SJSA1 (cell line): ENCODE data around the gene TBPL2. TPM values are rescaled to one million over a fixed set of nuclear protein-coding genes. Genes with fewer than 3 reads are reported as not detected.
A peak's percentile ranks its signal among the peaks of the same experiment; 100 is the strongest.

Experiments used
- DNase-seq, 2 experiments: peaks; one replicate each; pipeline ENCODE4 v3.0.0-alpha.2; 2015 to 2020; ENCODE audit warnings: low spot score in 2 of 2, low read depth in 1 of 2
- H3K27ac ChIP-seq: fragments of 250-450 bp; sonication (Bioruptor Pico); 2 replicates; pipeline ENCODE4 v1.5.1; 2020; ENCODE audit warnings: mild to moderate bottlenecking, moderate library complexity
- H3K27me3 ChIP-seq: fragments of 250-450 bp; sonication (Bioruptor Pico); replicated peaks from 2 replicates; pipeline ENCODE4 v1.5.1; 2020; ENCODE audit warnings: mild to moderate bottlenecking, moderate library complexity
- H3K36me3 ChIP-seq: fragments of 250-450 bp; sonication (Bioruptor Pico); 2 replicates; pipeline ENCODE4 v1.5.1; 2020; ENCODE audit warnings: mild to moderate bottlenecking
- H3K4me1 ChIP-seq: fragments of 250-450 bp; sonication (Bioruptor Pico); replicated peaks from 2 replicates; pipeline ENCODE4 v1.6.1; 2021; ENCODE audit warnings: mild to moderate bottlenecking
- H3K4me3 ChIP-seq: fragments of 250-450 bp; sonication (Bioruptor Pico); 2 replicates; pipeline ENCODE4 v1.5.1; 2020; ENCODE audit warnings: mild to moderate bottlenecking
- H3K9me3 ChIP-seq: fragments of 250-450 bp; sonication (Bioruptor Pico); replicated peaks from 2 replicates; pipeline ENCODE4 v1.5.1; 2020; ENCODE audit warnings: mild to moderate bottlenecking
- total RNA-seq: library from RNA; depleted of rRNA; stranded (reverse); fragments of >200 nt; shearing (Covaris generic); gene quantifications from 2 replicates; pipeline ENCODE4 v1.2.3, GENCODE V29; 2014

The TBPL2 gene
- total RNA-seq, 1 experiment from 2014 or later, result not detected

GRCh38 chr14:55411426-55412389, 28.7 kb downstream of the TBPL2 start, which contains the start of gene ATG14:
ATG14 (minus strand) TSS chr14:55411830; CDS start chr14:55411822, 8 bp downstream.
- H3K27me3 ChIP-seq, result peaks cover 11% of the 10 kb centered on the region; the same call in 1 of the 2 replicates
- H3K36me3 ChIP-seq, result peaks cover 4% of the 10 kb centered on the region; the same call in 1 of the 2 replicates
- no peaks in the 10 kb centered on the region for H3K9me3 ChIP-seq
- peaks cover 15% of the 10 kb centered on the region for H3K4me1 ChIP-seq
- H3K4me3 ChIP-seq, result peak within 1 kb of the TSS; percentile 86
- DNase-seq, result peak; percentile 79
- peak within 1 kb of the TSS; percentile 56 for H3K27ac ChIP-seq

- peak overlapping the region; percentile 56; the same call in 1 of the 2 replicates for H3K27ac ChIP-seq
- peaks cover 4% of the 10 kb centered on the region; the same call in 1 of the 2 replicates for H3K36me3 ChIP-seq
- DNase-seq, result no peak
- H3K27me3 ChIP-seq, result peaks cover 8% of the 10 kb centered on the region; the same call in 1 of the 2 replicates
- H3K9me3 ChIP-seq, result no peaks in the 10 kb centered on the region
- peak overlapping the region; percentile 86 for H3K4me3 ChIP-seq
- H3K4me1 ChIP-seq, result peaks cover 15% of the 10 kb centered on the region
These were observed 29.5 kb downstream of the TBPL2 start for GRCh38 chr14:55410876-55411275.

- Histone ChIP-seq H3K27ac (no peak overlapping the region), H3K27me3 (no peaks in the 10 kb centered on the region), H3K9me3 (no peaks in the 10 kb centered on the region), H3K4me1 (peaks cover 7% of the 10 kb centered on the region), H3K4me3 (no peak overlapping the region), H3K36me3 (no peaks in the 10 kb centered on the region)
- no peak for DNase-seq
These were observed 36.1 kb downstream of the TBPL2 start for GRCh38 chr14:55404173-55404854.

DNA sequence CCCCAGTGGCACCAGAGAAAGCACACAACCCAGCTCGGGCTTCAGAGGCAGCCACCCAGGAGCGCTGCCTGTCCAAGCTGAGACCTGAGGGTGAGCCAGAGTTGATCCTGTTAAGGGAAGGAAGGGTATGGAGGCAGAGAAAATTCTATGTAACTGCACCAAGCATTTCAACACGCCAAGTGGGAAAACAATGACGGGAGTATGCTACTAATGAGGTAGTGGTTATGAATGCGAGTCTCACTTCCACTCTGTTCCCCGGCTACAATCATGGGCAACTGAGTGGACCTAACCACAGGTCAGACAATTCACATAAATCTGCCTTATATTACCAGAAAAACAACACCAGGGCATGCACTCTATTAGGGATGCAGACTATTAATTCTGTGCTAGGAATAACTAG, 38.7 kb downstream of the TBPL2 start:
- no peak overlapping the region for H3K4me3 ChIP-seq
- no peak for DNase-seq
- no peak overlapping the region for H3K27ac ChIP-seq
- no peaks in the 10 kb centered on the region for H3K9me3 ChIP-seq
- no peaks in the 10 kb centered on the region for H3K27me3 ChIP-seq
- H3K4me1 ChIP-seq, result peaks cover 20% of the 10 kb centered on the region
- no peaks in the 10 kb centered on the region for H3K36me3 ChIP-seq

GRCh38 chr14:55399852-55400251, 40.6 kb downstream of the TBPL2 start:
- Histone ChIP-seq H3K27ac (no peak overlapping the region), H3K27me3 (no peaks in the 10 kb centered on the region), H3K4me3 (no peak overlapping the region), H3K36me3 (no peaks in the 10 kb centered on the region), H3K4me1 (peaks cover 20% of the 10 kb centered on the region), H3K9me3 (no peaks in the 10 kb centered on the region)
- DNase-seq, result no peak

GRCh38 chr14:55399183-55399582, 41.2 kb downstream of the TBPL2 start:
- H3K27ac ChIP-seq, result no peak overlapping the region
- no peaks in the 10 kb centered on the region for H3K9me3 ChIP-seq
- no peaks in the 10 kb centered on the region for H3K27me3 ChIP-seq
- peaks cover 20% of the 10 kb centered on the region for H3K4me1 ChIP-seq
- DNase-seq, result no peak
- H3K4me3 ChIP-seq, result no peak overlapping the region
- no peaks in the 10 kb centered on the region for H3K36me3 ChIP-seq

GRCh38 chr14:55398679-55399078, 41.7 kb downstream of the TBPL2 start:
- H3K27ac ChIP-seq, result no peak overlapping the region
- DNase-seq, result peak; percentile 63 to 65
- H3K36me3 ChIP-seq, result no peaks in the 10 kb centered on the region
- no peak overlapping the region for H3K4me3 ChIP-seq
- peaks cover 20% of the 10 kb centered on the region for H3K4me1 ChIP-seq
- H3K27me3 ChIP-seq, result no peaks in the 10 kb centered on the region
- no peaks in the 10 kb centered on the region for H3K9me3 ChIP-seq

DNA sequence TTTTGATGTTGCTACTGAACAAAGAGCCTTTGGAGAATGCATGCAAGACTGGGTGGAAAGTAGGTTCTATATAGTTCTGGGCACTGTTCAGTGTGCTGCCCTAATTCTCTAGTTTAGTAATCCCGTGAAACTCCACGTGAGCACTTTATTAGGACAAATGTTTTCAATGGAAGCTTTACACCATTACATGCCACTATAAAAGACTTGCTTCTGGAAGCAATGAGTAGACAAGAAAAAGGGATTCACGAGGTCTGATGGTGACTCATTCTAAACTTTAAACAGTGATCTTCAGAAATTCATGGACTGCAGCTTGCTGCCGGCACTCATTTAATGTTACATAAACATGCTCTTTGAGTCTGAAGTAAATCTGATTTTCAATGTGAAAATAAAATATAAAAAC, 51.1 kb downstream of the TBPL2 start:
- Histone ChIP-seq H3K4me1 (peaks cover 15% of the 10 kb centered on the region), H3K27me3 (no peaks in the 10 kb centered on the region), H3K9me3 (no peaks in the 10 kb centered on the region), H3K36me3 (peaks cover 9% of the 10 kb centered on the region), H3K4me3 (no peak overlapping the region), H3K27ac (peak overlapping the region; percentile 14)
- peak in 1 of 2 experiments; percentile 53 for DNase-seq

DNA sequence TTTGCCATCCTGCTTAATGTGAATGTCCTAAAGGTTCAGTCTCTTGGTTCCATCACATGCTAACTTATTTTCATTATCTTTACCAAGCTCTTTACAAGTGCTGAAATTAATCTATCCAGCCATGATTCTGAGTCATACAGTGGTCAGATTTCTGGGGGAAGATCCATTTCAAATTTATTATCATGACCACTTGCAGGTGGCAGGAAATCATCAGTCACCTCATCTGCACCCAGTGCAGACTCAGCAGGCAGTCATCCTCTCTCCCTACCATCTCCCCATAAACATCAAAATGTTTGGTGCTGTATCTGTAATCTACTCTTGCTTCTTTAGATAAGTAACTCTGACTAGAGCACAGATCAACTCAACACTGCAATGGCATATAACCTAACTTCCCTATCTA, 52.3 kb downstream of the TBPL2 start:
- no peaks in the 10 kb centered on the region for H3K27me3 ChIP-seq
- no peak overlapping the region for H3K4me3 ChIP-seq
- peaks cover 23% of the 10 kb centered on the region for H3K4me1 ChIP-seq
- H3K36me3 ChIP-seq, result peaks cover 9% of the 10 kb centered on the region
- DNase-seq, result no peak
- no peak overlapping the region for H3K27ac ChIP-seq
- H3K9me3 ChIP-seq, result no peaks in the 10 kb centered on the region

DNA sequence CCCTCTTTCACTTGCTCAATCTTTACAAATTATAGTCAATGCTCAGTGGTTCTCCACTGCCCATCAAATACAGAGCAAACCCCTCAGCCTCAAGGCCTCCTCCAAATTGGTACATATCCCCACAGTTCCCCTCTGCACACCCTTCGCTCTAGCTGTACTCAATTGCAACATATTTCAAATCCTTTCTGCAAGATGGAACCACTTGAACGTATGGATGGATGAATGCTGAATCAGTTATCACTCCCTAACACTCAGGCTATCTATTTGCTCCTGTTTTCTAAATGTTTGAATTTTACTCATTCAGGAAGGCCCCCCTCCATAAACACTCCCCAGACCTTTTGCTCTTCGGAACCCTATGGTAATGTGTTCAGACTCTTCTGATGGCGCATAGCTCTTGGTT, 53.3 kb downstream of the TBPL2 start:
- no peak overlapping the region for H3K27ac ChIP-seq
- peaks cover 9% of the 10 kb centered on the region for H3K36me3 ChIP-seq

DNA sequence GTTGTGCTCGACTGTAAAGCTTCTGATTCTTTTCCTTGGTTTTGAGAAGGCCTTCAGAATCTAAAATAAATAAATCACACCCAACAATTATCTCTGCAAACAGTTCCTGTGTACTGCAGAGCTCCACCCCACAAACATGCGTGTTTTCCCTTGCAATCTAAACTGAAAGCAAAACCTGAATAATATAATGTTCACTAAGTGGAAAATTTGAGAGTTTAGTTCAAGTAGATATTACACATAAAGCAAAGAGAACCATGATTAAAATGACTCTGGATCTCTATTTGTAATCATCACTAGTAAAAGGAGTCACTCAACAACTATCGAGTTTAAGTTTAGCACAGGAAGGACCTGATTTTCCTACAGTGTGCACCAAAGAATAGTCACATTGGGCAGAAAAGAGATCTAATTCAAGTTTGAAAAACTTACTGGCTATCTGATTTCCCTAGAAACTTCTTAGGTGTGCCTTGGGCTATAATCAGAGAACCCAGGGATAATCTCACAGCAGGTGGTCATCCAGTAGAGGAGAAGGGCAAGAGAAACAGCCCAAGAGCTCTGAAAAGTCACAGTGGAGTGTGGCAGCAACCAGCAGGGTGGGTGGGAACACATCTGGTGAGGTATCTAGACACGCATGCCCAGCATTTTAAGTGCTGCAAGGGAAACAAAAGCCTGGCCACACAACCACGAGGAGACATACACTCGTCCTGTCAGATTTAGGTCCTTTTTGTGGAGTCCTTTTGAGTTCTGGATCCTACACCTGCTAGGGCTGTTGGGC, 54.2 kb downstream of the TBPL2 start:
- no peak for DNase-seq
- H3K4me1 ChIP-seq, result peaks cover 42% of the 10 kb centered on the region
- no peaks in the 10 kb centered on the region for H3K27me3 ChIP-seq

More for the DNA sequence above, 53.3 kb downstream of the TBPL2 start:
- H3K4me1 ChIP-seq, result peaks cover 33% of the 10 kb centered on the region
- H3K4me3 ChIP-seq, result no peak overlapping the region
- no peaks in the 10 kb centered on the region for H3K9me3 ChIP-seq
- no peak for DNase-seq
- no peaks in the 10 kb centered on the region for H3K27me3 ChIP-seq

GRCh38 chr14:55384536-55384935, 55.9 kb downstream of the TBPL2 start:
- Histone ChIP-seq H3K9me3 (no peaks in the 10 kb centered on the region), H3K27ac (no peak overlapping the region), H3K27me3 (no peaks in the 10 kb centered on the region), H3K36me3 (peaks cover 21% of the 10 kb centered on the region), H3K4me3 (no peak overlapping the region), H3K4me1 (peaks cover 41% of the 10 kb centered on the region)
- no peak for DNase-seq

More for the DNA sequence above, 54.2 kb downstream of the TBPL2 start:
- no peak overlapping the region for H3K27ac ChIP-seq
- peaks cover 18% of the 10 kb centered on the region for H3K36me3 ChIP-seq
- H3K9me3 ChIP-seq, result no peaks in the 10 kb centered on the region
- no peak overlapping the region for H3K4me3 ChIP-seq

DNA sequence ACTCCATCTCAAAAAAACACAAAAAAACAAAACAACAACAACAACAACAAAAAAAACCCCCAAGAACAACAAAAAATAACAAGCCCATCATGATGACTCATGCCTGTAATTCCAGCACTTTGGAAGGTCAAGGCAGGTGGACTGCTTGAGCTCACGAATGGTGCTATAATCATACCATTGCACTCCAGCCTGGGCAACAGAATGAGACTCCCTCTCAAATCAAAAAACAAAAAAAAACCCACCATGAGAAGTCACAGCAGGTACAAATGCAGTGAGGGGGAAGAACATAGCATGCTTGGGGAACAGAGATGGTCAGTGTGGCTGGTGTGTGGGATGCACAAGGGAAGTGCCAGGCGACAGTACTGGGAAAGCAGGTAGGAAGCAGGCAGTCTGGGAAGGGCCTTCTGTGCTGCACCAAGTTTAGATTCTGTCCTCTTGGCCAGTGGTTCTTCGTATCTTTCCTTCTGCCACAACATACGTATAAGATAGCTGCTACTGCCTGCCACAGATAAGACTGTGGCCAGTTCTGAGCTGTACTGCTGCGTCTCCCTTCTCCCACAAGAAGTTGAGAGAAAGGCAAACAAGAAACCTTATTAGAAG, 56.8 kb downstream of the TBPL2 start:
- no peak overlapping the region for H3K4me3 ChIP-seq
- peak in 1 of 2 experiments; percentile 24 for DNase-seq
- H3K4me1 ChIP-seq, result peaks cover 32% of the 10 kb centered on the region
- peaks cover 21% of the 10 kb centered on the region for H3K36me3 ChIP-seq
- no peaks in the 10 kb centered on the region for H3K27me3 ChIP-seq
- H3K27ac ChIP-seq, result peak overlapping the region; percentile 63
- no peaks in the 10 kb centered on the region for H3K9me3 ChIP-seq
